GM06990 (cell line): ENCODE results near the gene TFDP2.

Experiments used
- DNase-seq: peaks from one replicate; pipeline ENCODE4 v3.0.0-alpha.2; 2011; ENCODE audit not compliant: insufficient read length; ENCODE audit errors: extremely low read depth
- H3K27me3 ChIP-seq: replicated peaks from 2 replicates; pipeline ENCODE4 v1.6.0; 2011; ENCODE audit warnings: low read length; ENCODE audit not compliant: control insufficient read depth, insufficient read depth
- H3K36me3 ChIP-seq: 2 replicates; pipeline ENCODE4 v1.5.1; 2011; ENCODE audit warnings: low read length; ENCODE audit not compliant: control insufficient read depth, insufficient read depth
- H3K4me3 ChIP-seq: replicated peaks from 2 replicates; pipeline ENCODE4 v1.5.1; 2011; ENCODE audit warnings: low read depth, mild to moderate bottlenecking, control low read depth, low read length
- TF ChIP-seq, protein P1 (sequence below): IDR thresholded peaks from 2 replicates; pipeline ENCODE4 v1.5.1; 2011; ENCODE audit warnings: low read length, control low read depth, mild to moderate bottlenecking, inconsistent platforms; ENCODE audit not compliant: insufficient read depth, poor library complexity, severe bottlenecking

TFDP2 gene

DNA sequence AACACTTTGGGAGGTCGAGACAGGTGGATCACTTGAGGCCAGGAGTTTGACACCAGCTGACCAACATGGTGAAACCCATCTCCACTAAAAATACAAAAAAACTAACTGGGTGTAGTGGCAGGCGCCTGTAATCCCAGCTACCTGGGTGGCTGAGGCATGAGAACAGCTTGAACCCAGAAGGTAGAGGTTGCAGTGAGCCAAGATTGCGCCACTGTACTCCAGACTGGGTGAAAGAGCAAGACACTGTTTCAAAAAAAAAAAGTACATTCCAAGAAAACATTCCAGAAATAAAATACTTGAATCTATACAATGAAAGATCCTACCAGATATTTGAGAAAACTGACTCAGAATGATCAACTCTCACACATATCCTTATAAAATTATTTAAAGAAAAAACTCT is 30.4 kb downstream of the TFDP2 start:
- H3K4me3 ChIP-seq = no peak overlapping the region
- no peaks in the 10 kb centered on the region for H3K27me3 ChIP-seq
- H3K36me3 ChIP-seq = no peaks in the 10 kb centered on the region
- no peak for DNase-seq
- TF ChIP-seq, protein P1, sequence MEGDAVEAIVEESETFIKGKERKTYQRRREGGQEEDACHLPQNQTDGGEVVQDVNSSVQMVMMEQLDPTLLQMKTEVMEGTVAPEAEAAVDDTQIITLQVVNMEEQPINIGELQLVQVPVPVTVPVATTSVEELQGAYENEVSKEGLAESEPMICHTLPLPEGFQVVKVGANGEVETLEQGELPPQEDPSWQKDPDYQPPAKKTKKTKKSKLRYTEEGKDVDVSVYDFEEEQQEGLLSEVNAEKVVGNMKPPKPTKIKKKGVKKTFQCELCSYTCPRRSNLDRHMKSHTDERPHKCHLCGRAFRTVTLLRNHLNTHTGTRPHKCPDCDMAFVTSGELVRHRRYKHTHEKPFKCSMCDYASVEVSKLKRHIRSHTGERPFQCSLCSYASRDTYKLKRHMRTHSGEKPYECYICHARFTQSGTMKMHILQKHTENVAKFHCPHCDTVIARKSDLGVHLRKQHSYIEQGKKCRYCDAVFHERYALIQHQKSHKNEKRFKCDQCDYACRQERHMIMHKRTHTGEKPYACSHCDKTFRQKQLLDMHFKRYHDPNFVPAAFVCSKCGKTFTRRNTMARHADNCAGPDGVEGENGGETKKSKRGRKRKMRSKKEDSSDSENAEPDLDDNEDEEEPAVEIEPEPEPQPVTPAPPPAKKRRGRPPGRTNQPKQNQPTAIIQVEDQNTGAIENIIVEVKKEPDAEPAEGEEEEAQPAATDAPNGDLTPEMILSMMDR = no peak

DNA sequence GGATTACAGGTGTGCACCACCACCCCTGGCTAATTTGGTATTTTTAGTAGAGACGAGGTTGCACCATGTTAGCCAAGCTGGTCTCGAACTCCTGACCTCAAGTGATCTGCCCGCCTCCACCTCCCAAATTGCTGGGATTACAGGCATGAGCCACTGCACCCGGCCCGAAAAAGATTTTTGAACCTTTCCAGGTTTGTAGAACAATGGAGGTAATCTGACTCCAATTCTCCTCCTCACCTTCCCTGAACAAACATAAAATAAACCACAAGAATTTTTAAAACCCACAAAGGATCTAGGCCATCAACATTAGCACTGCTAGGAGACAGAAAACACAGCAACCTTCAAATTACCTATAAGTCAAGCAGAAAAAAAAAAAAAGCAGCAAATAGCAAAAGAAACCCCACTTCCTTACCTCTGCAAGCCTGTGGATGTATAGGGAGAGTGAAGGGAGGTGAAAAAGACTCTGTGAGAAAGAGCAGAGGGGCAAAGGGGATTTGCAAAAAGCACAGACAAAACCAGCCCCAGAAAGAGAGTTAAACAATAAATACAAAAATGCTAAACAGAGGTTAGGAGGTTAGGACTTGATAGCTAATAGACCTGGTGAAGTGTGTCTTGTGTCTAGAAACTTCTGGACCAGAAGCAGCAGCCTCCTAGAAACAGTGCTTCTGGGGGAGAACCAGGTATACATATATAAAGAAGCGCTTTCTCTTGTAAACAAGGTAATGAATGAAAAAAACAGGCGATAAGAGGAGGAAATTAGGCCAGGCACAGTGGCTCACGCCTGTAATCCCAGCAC is 32.1 kb downstream of the TFDP2 start:
- H3K36me3 ChIP-seq = no peaks in the 10 kb centered on the region
- no peaks in the 10 kb centered on the region for H3K27me3 ChIP-seq
- TF ChIP-seq, protein P1 = no peak
- no peak overlapping the region for H3K4me3 ChIP-seq
- no peak for DNase-seq

DNA sequence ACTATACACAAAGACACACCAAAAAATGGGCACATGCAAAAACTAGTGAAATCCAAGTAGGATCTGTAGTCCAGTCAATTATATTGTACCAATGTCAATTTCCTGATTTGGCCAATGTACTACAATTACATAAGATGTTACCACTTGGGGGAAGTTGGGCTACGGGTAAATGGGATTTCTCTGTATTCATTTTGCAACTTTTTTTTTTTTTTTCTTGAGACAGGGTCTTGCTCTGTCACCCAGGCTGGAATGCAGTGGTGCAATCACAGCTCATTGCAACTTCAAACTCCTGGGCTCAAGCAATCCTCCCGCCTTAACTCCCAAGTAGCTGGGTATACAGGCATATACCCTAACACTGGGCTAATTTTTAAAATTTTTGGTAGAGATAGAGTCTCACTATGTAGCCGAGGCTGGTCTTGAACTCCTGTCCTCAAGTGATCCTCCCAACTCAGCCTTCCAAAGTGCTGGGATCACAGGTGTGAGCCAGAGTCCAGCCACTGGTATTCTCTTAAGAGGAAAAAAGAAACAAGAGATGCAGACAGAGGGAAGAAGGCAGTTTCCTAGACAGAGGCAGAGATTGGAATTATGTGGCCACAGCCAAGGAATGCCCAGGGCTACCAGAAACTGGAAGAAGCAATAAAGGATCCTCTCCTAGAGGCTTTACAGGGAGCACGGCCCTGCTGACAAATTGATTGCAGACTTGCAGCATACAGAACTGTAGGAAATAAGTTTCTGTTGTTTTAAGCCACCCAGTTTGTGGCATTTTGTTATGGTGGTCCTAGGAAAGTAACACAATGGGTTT is 33.3 kb downstream of the TFDP2 start:
- no peak for DNase-seq
- Histone ChIP-seq H3K4me3 (no peak overlapping the region), H3K36me3 (no peaks in the 10 kb centered on the region), H3K27me3 (no peaks in the 10 kb centered on the region)
- TF ChIP-seq, protein P1 = no peak

DNA sequence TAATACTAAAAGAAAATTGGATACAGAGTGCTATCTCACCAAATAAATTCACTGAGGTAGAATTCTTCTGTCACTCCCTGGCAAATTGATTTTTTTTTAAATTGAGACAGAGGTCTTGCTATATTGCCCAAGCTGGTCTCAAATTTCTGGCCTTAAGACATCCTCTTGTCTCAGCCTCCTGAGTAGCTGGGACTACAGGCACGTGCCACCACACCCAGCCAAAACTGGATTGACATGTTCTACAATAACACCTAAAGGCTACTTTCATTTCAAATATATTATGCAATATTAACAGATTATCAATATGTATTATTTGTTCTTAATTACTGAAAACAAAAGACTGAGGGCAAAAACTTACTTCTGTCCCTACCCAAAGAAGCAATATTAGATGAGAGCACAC is 36.7 kb downstream of the TFDP2 start:
- Histone ChIP-seq H3K4me3 (no peak overlapping the region), H3K36me3 (no peaks in the 10 kb centered on the region), H3K27me3 (no peaks in the 10 kb centered on the region)
- TF ChIP-seq, protein P1 = no peak
- DNase-seq = no peak

DNA sequence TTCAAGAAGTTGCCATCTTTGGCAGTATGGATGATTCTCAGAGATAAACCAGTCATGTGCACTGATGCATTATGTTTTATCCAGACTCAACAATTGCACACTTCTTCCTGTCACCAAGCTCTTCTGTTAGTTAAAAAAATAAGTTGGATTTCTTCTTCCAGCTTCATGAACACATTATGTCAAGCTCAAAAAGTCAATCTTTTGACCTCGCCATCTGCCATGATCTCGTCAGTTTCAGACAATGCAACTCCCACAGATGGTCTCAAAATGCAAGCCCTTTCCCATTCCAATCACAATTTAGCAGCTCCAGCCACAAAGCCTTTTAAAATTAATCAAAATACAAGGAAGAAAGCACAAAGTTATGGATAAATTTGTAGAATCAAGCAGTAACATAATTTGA is 42.8 kb downstream of the TFDP2 start:
- H3K36me3 ChIP-seq = no peaks in the 10 kb centered on the region
- DNase-seq = no peak
- TF ChIP-seq, protein P1 = no peak
- no peak overlapping the region for H3K4me3 ChIP-seq
- H3K27me3 ChIP-seq = no peaks in the 10 kb centered on the region
